Choroid plexus epithelial cell (primary cell): ENCODE results near the gene PRPS2.

Source experiments
- DNase-seq: peaks from one replicate; pipeline ENCODE4 v3.0.0-alpha.2; 2010; ENCODE audit warnings: low read depth
- H3K4me3 ChIP-seq: 2 replicates; pipeline ENCODE4 v1.5.1; 2011; ENCODE audit warnings: low read depth, mild to moderate bottlenecking, control low read depth, low read length, moderate library complexity
- CTCF ChIP-seq: conservative IDR thresholded peaks from 2 replicates; pipeline ENCODE4 v1.5.1; 2011; ENCODE audit warnings: low read depth, mild to moderate bottlenecking, control low read depth, inconsistent platforms, low read length, moderate library complexity

Gene PRPS2

GRCh38 chrX:12804655-12805054 lies 13.4 kb downstream of the PRPS2 start:
- DNase-seq = no peak
- no peak for TF ChIP-seq CTCF
- H3K4me3 ChIP-seq = no peak overlapping the region

- DNase-seq = no peak
- no peak for TF ChIP-seq CTCF
- no peak overlapping the region for H3K4me3 ChIP-seq
Measured at GRCh38 chrX:12805333-12805732, 14.1 kb downstream of the PRPS2 start.

GRCh38 chrX:12811658-12812057 lies 20.4 kb downstream of the PRPS2 start:
- no peak for TF ChIP-seq CTCF
- no peak for DNase-seq
- no peak overlapping the region for H3K4me3 ChIP-seq

- DNase-seq = peak; percentile 78
- no peak overlapping the region for H3K4me3 ChIP-seq
- TF ChIP-seq CTCF = peak; percentile 66
Measured at GRCh38 chrX:12814420-12814819, 23.2 kb downstream of the PRPS2 start.

- H3K4me3 ChIP-seq = no peak overlapping the region
- no peak for DNase-seq
- TF ChIP-seq CTCF = no peak
Measured at GRCh38 chrX:12817528-12817927, 26.3 kb downstream of the PRPS2 start.

- no peak overlapping the region for H3K4me3 ChIP-seq
- no peak for TF ChIP-seq CTCF
- DNase-seq = peak; percentile 10
Measured at GRCh38 chrX:12819222-12819621, 28.0 kb downstream of the PRPS2 start.

- TF ChIP-seq CTCF = no peak
Measured at GRCh38 chrX:12820737-12821136, 29.5 kb downstream of the PRPS2 start.

More at GRCh38 chrX:12820737-12821136, 29.5 kb downstream of the PRPS2 start:
- DNase-seq = no peak
- H3K4me3 ChIP-seq = no peak overlapping the region
